NCI-H1417 treated with DMSO at 0.1 percent for 48 hours (cell line): ENCODE measurements around the gene ATG4D.

Experiments used
- DNase-seq: peaks from one replicate; lab custom pipeline; 2025; lab: John Stamatoyannopoulos, UW

Gene ATG4D

GRCh38 chr19:10580979-10581631, 37.4 kb downstream of the ATG4D start:
- DNase-seq = peak; percentile 12

DNA sequence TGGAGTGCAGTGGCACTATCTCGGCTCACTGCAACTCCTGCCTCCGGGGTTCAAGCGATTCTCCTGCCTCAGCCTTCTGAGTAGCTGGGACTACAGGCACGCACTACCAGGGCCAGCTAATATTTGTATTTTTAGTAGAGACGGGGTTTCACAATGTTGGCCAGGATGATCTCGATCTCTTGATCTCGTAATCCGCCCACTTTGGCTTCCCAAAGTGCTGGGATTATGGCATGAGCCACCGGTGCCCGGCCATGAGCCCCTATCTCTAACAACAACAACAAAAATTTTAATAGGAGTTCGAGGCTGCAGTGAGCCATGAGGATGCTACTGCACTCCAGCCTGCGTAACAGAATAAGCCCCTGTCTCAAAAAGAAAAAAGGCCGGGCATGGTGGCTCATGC, 38.4 kb downstream of the ATG4D start:
- no peak for DNase-seq

- DNase-seq = no peak
These were observed 39.5 kb downstream of the ATG4D start for GRCh38 chr19:10583036-10583776.

DNA sequence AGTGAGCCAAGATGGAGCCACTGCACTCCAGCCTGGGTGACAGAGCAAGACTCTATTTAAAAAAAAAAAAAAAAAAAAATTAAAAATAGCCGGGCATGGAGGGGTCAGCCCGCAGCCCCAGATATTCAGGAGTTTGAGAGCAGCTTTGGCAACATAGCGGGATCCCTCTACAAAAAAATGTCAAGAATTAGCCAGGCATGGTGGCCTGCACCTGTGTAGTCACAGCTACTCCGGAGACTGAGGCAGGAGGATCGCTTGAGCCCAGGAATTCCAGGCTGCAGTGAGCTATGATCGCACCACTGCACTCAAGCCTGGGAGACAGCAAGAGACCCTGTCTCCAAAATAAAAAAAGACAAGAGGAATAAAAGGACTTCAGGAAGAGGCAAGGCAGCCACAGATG, 42.7 kb downstream of the ATG4D start:
- no peak for DNase-seq

GRCh38 chr19:10587022-10587838, 43.5 kb downstream of the ATG4D start, which contains the start of gene AP1M2:
TSS of gene AP1M2 (minus strand) at chr19:10587312. CDS start at chr19:10587231, 81 bp downstream.
- DNase-seq = peak; percentile 15

DNA sequence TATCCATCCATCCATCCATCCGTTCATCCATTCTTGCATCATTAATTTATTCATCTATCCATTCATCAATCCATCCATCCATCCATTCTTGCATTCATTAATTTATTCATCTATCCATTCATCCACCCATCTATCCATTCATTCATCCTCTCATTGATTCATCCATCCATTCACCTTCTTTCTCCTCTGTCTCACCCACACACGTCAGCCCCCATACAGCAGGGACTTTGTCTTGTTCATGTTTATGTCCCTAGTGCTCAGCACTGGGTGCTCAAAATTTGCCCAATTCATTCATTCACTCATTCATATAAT, 44.1 kb downstream of the ATG4D start:
- no peak for DNase-seq

- DNase-seq = no peak
These were observed 49.4 kb downstream of the ATG4D start for GRCh38 chr19:10593148-10593547.

DNA sequence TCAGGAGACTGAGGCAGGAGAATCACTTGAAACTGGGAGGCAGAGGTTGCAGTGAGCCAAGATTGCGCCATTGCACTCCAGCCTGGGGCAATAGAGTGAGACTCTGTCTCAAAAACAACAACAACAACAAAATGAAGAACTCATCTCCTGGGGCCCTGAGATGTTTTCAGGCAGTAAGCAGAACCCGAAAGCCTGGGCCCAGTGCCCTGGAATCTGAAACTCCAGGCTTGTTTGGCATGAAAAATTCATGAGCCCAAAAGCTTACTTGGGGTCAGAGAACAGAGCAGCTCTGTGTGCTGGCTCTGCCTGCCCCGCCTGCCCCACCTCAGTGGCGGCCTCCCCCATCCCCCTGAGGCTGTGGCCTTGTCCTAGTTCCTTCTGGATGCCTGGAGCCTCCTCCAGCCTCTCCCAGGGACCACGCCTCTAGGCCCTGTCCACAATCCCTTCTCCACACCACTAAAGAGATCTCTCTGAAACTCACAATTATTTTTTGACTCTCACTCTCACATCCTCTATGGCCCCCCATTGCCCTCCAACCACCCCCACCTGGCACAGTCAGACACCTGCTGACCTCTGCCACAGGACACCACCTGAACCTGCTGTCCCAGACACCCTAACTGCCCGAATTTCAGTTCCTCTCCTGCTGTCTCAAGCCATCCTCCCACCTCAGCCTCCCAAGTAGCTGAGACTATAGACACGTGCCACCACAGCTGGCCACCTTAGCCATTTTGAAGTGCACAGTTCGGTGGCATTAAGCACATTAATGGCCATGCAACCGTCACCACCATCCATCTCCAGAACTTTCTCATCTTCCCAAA, 50.3 kb downstream of the ATG4D start:
- DNase-seq = no peak

DNA sequence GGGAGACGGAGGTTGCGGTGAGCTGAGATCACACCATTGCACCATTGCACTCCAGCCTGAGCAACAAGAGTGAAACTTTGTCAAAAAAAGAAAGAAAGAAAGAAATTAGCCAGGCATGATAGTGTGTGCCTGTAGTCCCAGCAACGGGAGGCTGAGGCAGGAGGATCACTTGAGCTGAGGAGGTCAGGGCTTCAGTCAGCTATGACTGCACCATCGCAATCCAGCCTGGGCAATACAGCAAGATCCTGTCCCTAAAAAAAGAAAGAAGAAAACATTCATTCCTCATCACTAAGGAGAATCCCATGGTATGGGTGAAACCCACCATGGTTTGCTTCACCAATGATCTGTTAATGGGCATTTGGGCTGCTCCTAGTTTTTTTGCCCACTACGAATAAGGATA, 56.4 kb downstream of the ATG4D start:
- DNase-seq = no peak

GRCh38 chr19:10601999-10602329, 58.3 kb downstream of the ATG4D start:
- no peak for DNase-seq

- no peak for DNase-seq
These were observed 58.8 kb downstream of the ATG4D start for GRCh38 chr19:10602330-10603083.
